ENCODE data around the gene CNPY1.

CNPY1 gene

GRCh38 chr7:155533827-155534690 lies 12.3 kb downstream of the CNPY1 start:
- Histone ChIP-seq H3K9me3 (ENCODE audit: control insufficient read depth in 2 of 2, low read length in 2 of 2) (no peaks in the 10 kb centered on the region), H3K27me3 (ENCODE audit: control insufficient read depth in 2 of 2, insufficient read depth in 2 of 2, low read length in 2 of 2) (peaks cover 56 to 60% of the 10 kb centered on the region in 2 donors), H3K4me1 (ENCODE audit: control insufficient read depth in 2 of 2, insufficient read depth in 2 of 2, low read length in 2 of 2) (peaks cover 0 to 3% of the 10 kb centered on the region in 2 donors), H3K4me3 (ENCODE audit: low read length in 2 of 2) (peak overlapping the region in 1 of 2 donors; percentile 26), H3K9ac (ENCODE audit: low read depth in 1 of 2, low read length in 2 of 2) (no peak overlapping the region), H3K27ac (ENCODE audit: low read depth in 2 of 2, low read length in 2 of 2) (no peak overlapping the region), H3K36me3 (ENCODE audit: control insufficient read depth in 2 of 2, insufficient read depth in 2 of 2, low read length in 2 of 2) (no peaks in the 10 kb centered on the region)

- H3K9ac ChIP-seq (ENCODE audit: low read depth in 1 of 2, low read length in 2 of 2), result no peak overlapping the region
- H3K36me3 ChIP-seq (ENCODE audit: control insufficient read depth in 2 of 2, insufficient read depth in 2 of 2, low read length in 2 of 2), result no peaks in the 10 kb centered on the region
- H3K27ac ChIP-seq (ENCODE audit: low read depth in 2 of 2, low read length in 2 of 2), result no peak overlapping the region
- peak overlapping the region in 1 of 2 donors; percentile 26 for H3K4me3 ChIP-seq (ENCODE audit: low read length in 2 of 2)
- H3K4me1 ChIP-seq (ENCODE audit: control insufficient read depth in 2 of 2, insufficient read depth in 2 of 2, low read length in 2 of 2), result peaks cover 0 to 3% of the 10 kb centered on the region in 2 donors
- peaks cover 55 to 60% of the 10 kb centered on the region in 2 donors for H3K27me3 ChIP-seq (ENCODE audit: control insufficient read depth in 2 of 2, insufficient read depth in 2 of 2, low read length in 2 of 2)
- H3K9me3 ChIP-seq (ENCODE audit: control insufficient read depth in 2 of 2, low read length in 2 of 2), result no peaks in the 10 kb centered on the region
These were observed 13.1 kb downstream of the CNPY1 start for GRCh38 chr7:155533120-155533826.

DNA sequence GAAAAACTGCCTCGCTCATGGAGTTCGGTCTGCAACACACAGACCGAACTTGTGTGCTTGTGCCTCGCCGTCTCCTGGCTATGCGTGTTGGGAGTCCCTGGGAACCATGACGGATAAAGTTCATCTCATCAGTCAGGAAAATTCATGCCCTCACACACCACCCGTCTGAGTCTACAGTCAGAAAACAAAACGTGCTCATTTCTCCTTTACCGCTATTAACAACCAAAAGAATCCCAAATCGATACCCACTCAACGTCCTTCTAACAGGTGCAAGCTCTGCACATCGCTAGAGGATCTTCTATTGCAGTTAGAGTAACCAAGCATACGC lies 13.6 kb downstream of the CNPY1 start:
- Histone ChIP-seq H3K4me3 (ENCODE audit: low read length in 2 of 2) (no peak overlapping the region), H3K27me3 (ENCODE audit: control insufficient read depth in 2 of 2, insufficient read depth in 2 of 2, low read length in 2 of 2) (peaks cover 52 to 60% of the 10 kb centered on the region in 2 donors)

GRCh38 chr7:155531681-155532080 lies 14.7 kb downstream of the CNPY1 start:
- H3K27ac ChIP-seq (ENCODE audit: low read depth in 2 of 2, low read length in 2 of 2), result no peak overlapping the region
- peaks cover 0 to 3% of the 10 kb centered on the region in 2 donors for H3K4me1 ChIP-seq (ENCODE audit: control insufficient read depth in 2 of 2, insufficient read depth in 2 of 2, low read length in 2 of 2)
- H3K27me3 ChIP-seq (ENCODE audit: control insufficient read depth in 2 of 2, insufficient read depth in 2 of 2, low read length in 2 of 2), result peaks cover 48 to 62% of the 10 kb centered on the region in 2 donors
- no peak overlapping the region for H3K9ac ChIP-seq (ENCODE audit: low read depth in 1 of 2, low read length in 2 of 2)
- no peaks in the 10 kb centered on the region for H3K9me3 ChIP-seq (ENCODE audit: control insufficient read depth in 2 of 2, low read length in 2 of 2)
- H3K36me3 ChIP-seq (ENCODE audit: control insufficient read depth in 2 of 2, insufficient read depth in 2 of 2, low read length in 2 of 2), result no peaks in the 10 kb centered on the region
- no peak overlapping the region for H3K4me3 ChIP-seq (ENCODE audit: low read length in 2 of 2)

More for the DNA sequence above, 13.6 kb downstream of the CNPY1 start:
- Histone ChIP-seq H3K9me3 (ENCODE audit: control insufficient read depth in 2 of 2, low read length in 2 of 2) (no peaks in the 10 kb centered on the region), H3K27ac (ENCODE audit: low read depth in 2 of 2, low read length in 2 of 2) (no peak overlapping the region), H3K4me1 (ENCODE audit: control insufficient read depth in 2 of 2, insufficient read depth in 2 of 2, low read length in 2 of 2) (peaks cover 0 to 3% of the 10 kb centered on the region in 2 donors), H3K9ac (ENCODE audit: low read depth in 1 of 2, low read length in 2 of 2) (no peak overlapping the region), H3K36me3 (ENCODE audit: control insufficient read depth in 2 of 2, insufficient read depth in 2 of 2, low read length in 2 of 2) (no peaks in the 10 kb centered on the region)

- peaks cover 42 to 61% of the 10 kb centered on the region in 2 donors for H3K27me3 ChIP-seq (ENCODE audit: control insufficient read depth in 2 of 2, insufficient read depth in 2 of 2, low read length in 2 of 2)
These were observed 15.8 kb downstream of the CNPY1 start for GRCh38 chr7:155530601-155531000.

GRCh38 chr7:155529845-155530244 lies 16.5 kb downstream of the CNPY1 start:
- Histone ChIP-seq H3K27me3 (ENCODE audit: control insufficient read depth in 2 of 2, insufficient read depth in 2 of 2, low read length in 2 of 2) (peaks cover 37 to 55% of the 10 kb centered on the region in 2 donors), H3K36me3 (ENCODE audit: control insufficient read depth in 2 of 2, insufficient read depth in 2 of 2, low read length in 2 of 2) (no peaks in the 10 kb centered on the region), H3K4me3 (ENCODE audit: low read length in 2 of 2) (no peak overlapping the region), H3K27ac (ENCODE audit: low read depth in 2 of 2, low read length in 2 of 2) (no peak overlapping the region), H3K9me3 (ENCODE audit: control insufficient read depth in 2 of 2, low read length in 2 of 2) (no peaks in the 10 kb centered on the region), H3K4me1 (ENCODE audit: control insufficient read depth in 2 of 2, insufficient read depth in 2 of 2, low read length in 2 of 2) (peaks cover 0 to 3% of the 10 kb centered on the region in 2 donors), H3K9ac (ENCODE audit: low read depth in 1 of 2, low read length in 2 of 2) (no peak overlapping the region)

More at GRCh38 chr7:155530601-155531000, 15.8 kb downstream of the CNPY1 start:
- Histone ChIP-seq H3K4me1 (ENCODE audit: control insufficient read depth in 2 of 2, insufficient read depth in 2 of 2, low read length in 2 of 2) (peaks cover 0 to 3% of the 10 kb centered on the region in 2 donors), H3K9me3 (ENCODE audit: control insufficient read depth in 2 of 2, low read length in 2 of 2) (no peaks in the 10 kb centered on the region), H3K36me3 (ENCODE audit: control insufficient read depth in 2 of 2, insufficient read depth in 2 of 2, low read length in 2 of 2) (no peaks in the 10 kb centered on the region), H3K27ac (ENCODE audit: low read depth in 2 of 2, low read length in 2 of 2) (no peak overlapping the region), H3K4me3 (ENCODE audit: low read length in 2 of 2) (no peak overlapping the region), H3K9ac (ENCODE audit: low read depth in 1 of 2, low read length in 2 of 2) (no peak overlapping the region)

DNA sequence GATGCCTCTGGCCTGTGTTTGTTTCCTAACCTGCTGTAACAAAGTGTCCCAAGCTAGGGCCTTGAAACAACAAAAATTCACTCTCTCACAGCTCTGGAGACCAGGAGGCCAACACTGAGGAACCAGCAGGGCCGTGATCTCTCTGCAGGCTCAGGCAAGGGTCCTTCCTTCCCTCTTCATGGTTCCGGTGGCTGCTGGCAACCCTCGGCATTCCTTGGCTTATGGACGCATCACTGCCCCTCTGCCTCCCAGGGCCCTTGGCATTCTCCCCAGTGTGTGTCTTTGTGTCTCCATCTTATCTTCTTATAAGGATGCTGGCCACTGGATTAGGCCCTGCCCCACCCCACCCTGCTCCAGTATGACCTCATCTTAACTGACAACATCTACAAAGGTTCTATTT lies 17.0 kb downstream of the CNPY1 start:
- Histone ChIP-seq H3K27ac (ENCODE audit: low read depth in 2 of 2, low read length in 2 of 2) (no peak overlapping the region), H3K9ac (ENCODE audit: low read depth in 1 of 2, low read length in 2 of 2) (no peak overlapping the region), H3K9me3 (ENCODE audit: control insufficient read depth in 2 of 2, low read length in 2 of 2) (no peaks in the 10 kb centered on the region), H3K4me3 (ENCODE audit: low read length in 2 of 2) (no peak overlapping the region), H3K4me1 (ENCODE audit: control insufficient read depth in 2 of 2, insufficient read depth in 2 of 2, low read length in 2 of 2) (peaks cover 0 to 3% of the 10 kb centered on the region in 2 donors), H3K27me3 (ENCODE audit: control insufficient read depth in 2 of 2, insufficient read depth in 2 of 2, low read length in 2 of 2) (peaks cover 32 to 50% of the 10 kb centered on the region in 2 donors), H3K36me3 (ENCODE audit: control insufficient read depth in 2 of 2, insufficient read depth in 2 of 2, low read length in 2 of 2) (no peaks in the 10 kb centered on the region)

DNA sequence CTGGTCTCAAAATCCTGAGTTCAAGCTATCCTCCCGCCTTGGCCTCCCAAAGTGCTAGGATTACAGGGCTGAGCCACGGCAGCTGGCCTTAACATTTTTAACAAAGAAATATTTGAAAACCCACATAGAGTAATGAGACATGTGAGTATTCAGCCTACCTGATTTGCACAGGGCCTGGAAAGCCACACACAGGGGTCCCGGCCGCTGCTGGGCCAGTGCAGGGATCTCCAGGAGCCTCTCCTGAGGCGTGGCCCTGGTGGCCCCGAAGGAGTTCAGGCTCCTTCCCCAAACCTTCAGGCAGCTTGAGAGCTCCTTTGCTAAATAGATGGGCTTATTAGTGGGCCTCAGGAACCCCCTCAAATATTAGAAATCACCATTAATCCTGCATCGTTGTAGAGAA lies 18.7 kb downstream of the CNPY1 start:
- no peaks in the 10 kb centered on the region for H3K4me1 ChIP-seq (ENCODE audit: control insufficient read depth in 2 of 2, insufficient read depth in 2 of 2, low read length in 2 of 2)
- H3K4me3 ChIP-seq (ENCODE audit: low read length in 2 of 2), result no peak overlapping the region
- H3K27me3 ChIP-seq (ENCODE audit: control insufficient read depth in 2 of 2, insufficient read depth in 2 of 2, low read length in 2 of 2), result peaks cover 20 to 33% of the 10 kb centered on the region in 2 donors
- H3K9me3 ChIP-seq (ENCODE audit: control insufficient read depth in 2 of 2, low read length in 2 of 2), result no peaks in the 10 kb centered on the region
- no peak overlapping the region for H3K9ac ChIP-seq (ENCODE audit: low read depth in 1 of 2, low read length in 2 of 2)
- H3K36me3 ChIP-seq (ENCODE audit: control insufficient read depth in 2 of 2, insufficient read depth in 2 of 2, low read length in 2 of 2), result no peaks in the 10 kb centered on the region
- H3K27ac ChIP-seq (ENCODE audit: low read depth in 2 of 2, low read length in 2 of 2), result no peak overlapping the region

DNA sequence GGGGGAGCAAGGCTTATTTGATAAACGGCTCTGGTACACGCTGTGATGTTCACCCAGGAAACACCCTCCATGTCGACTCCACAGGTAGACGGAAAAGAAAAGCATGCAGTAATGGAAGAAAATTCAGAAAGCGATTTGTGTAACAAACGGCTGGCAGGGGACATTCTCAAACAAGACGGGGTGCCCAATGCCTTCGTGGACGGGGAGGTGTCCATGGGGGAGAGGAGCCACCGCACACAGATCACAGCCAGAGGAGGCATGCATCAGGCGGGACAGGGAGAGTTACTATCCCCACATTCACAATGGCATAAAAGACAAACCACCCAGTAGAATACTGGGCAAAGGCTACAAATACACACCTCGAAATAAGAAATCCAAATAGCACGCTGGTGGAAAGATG lies 20.1 kb downstream of the CNPY1 start:
- Histone ChIP-seq H3K27me3 (ENCODE audit: control insufficient read depth in 2 of 2, insufficient read depth in 2 of 2, low read length in 2 of 2) (peaks cover 10 to 22% of the 10 kb centered on the region in 2 donors), H3K9ac (ENCODE audit: low read depth in 1 of 2, low read length in 2 of 2) (no peak overlapping the region), H3K36me3 (ENCODE audit: control insufficient read depth in 2 of 2, insufficient read depth in 2 of 2, low read length in 2 of 2) (no peaks in the 10 kb centered on the region), H3K27ac (ENCODE audit: low read depth in 2 of 2, low read length in 2 of 2) (no peak overlapping the region), H3K9me3 (ENCODE audit: control insufficient read depth in 2 of 2, low read length in 2 of 2) (no peaks in the 10 kb centered on the region), H3K4me3 (ENCODE audit: low read length in 2 of 2) (no peak overlapping the region), H3K4me1 (ENCODE audit: control insufficient read depth in 2 of 2, insufficient read depth in 2 of 2, low read length in 2 of 2) (no peaks in the 10 kb centered on the region)

- no peak overlapping the region for H3K4me3 ChIP-seq (ENCODE audit: low read length in 2 of 2)
- no peaks in the 10 kb centered on the region for H3K4me1 ChIP-seq (ENCODE audit: control insufficient read depth in 2 of 2, insufficient read depth in 2 of 2, low read length in 2 of 2)
- peaks cover 2 to 10% of the 10 kb centered on the region in 2 donors for H3K27me3 ChIP-seq (ENCODE audit: control insufficient read depth in 2 of 2, insufficient read depth in 2 of 2, low read length in 2 of 2)
- no peak overlapping the region for H3K9ac ChIP-seq (ENCODE audit: low read depth in 1 of 2, low read length in 2 of 2)
- no peaks in the 10 kb centered on the region for H3K36me3 ChIP-seq (ENCODE audit: control insufficient read depth in 2 of 2, insufficient read depth in 2 of 2, low read length in 2 of 2)
- H3K27ac ChIP-seq (ENCODE audit: low read depth in 2 of 2, low read length in 2 of 2), result no peak overlapping the region
- H3K9me3 ChIP-seq (ENCODE audit: control insufficient read depth in 2 of 2, low read length in 2 of 2), result no peaks in the 10 kb centered on the region
These were observed 22.3 kb downstream of the CNPY1 start for GRCh38 chr7:155524018-155524556.

All from mucosa of rectum (tissue), 2 donors.